SK-N-SH treated with all-trans-retinoic acid at 6 μM for 48 hours (cell line): ENCODE measurements around the gene CHFR.
A peak's percentile ranks its signal among the peaks of the same experiment; 100 is the strongest.
"Not testable (repeated sequence)": the region's sequence is repeated elsewhere in the genome, so short reads cannot be mapped to it uniquely, and the experiment has no call there.

Experiments
- ATAC-seq: fragments of 200-7000 bp; cut with Tn5 transposase; 3 replicates; pipeline ENCODE4 v1.9.1; 2020; ENCODE audit warnings: mild to moderate bottlenecking, moderate library complexity
- ARNTL ChIP-seq: fragments of 450-650 bp; formaldehyde crosslinking; IDR thresholded peaks from 2 replicates; pipeline ENCODE4 v1.5.0; 2020; ENCODE audit warnings: low read depth, mild to moderate bottlenecking, moderate library complexity, borderline replicate concordance
- BACH2 ChIP-seq: fragments of 250-450 bp; sonication (Bioruptor Pico); IDR thresholded peaks from 2 replicates; pipeline ENCODE4 v1.9.0; 2021; ENCODE audit warnings: mild to moderate bottlenecking, borderline replicate concordance
- CREB5 ChIP-seq: fragments of 250-450 bp; sonication (Bioruptor Pico); IDR thresholded peaks from 2 replicates; pipeline ENCODE4 v1.5.1; 2020; ENCODE audit warnings: low read depth, mild to moderate bottlenecking, moderate library complexity
- CSRNP3 ChIP-seq: fragments of 250-450 bp; sonication (Bioruptor Pico); IDR thresholded peaks from 2 replicates; pipeline ENCODE4 v1.5.1; 2021; ENCODE audit warnings: mild to moderate bottlenecking, moderate library complexity
- GLIS3 ChIP-seq: fragments of 250-450 bp; sonication (Bioruptor Pico); IDR thresholded peaks from 2 replicates; pipeline ENCODE4 v1.5.0; 2020; ENCODE audit warnings: mild to moderate bottlenecking, moderate library complexity
- ISL1 ChIP-seq: fragments of 250-450 bp; sonication (Bioruptor Pico); IDR thresholded peaks from 2 replicates; pipeline ENCODE4 v2.1.2; 2022; ENCODE audit warnings: mild to moderate bottlenecking, moderate library complexity
- OSR1 ChIP-seq: fragments of 250-450 bp; sonication (Bioruptor Pico); IDR thresholded peaks from 2 replicates; pipeline ENCODE4 v1.8.0; 2022; ENCODE audit warnings: moderate library complexity, mild to moderate bottlenecking, inconsistent platforms
- PATZ1 ChIP-seq: fragments of 250-450 bp; sonication (Bioruptor Pico); IDR thresholded peaks from 2 replicates; pipeline ENCODE4 v1.8.0; 2020; ENCODE audit warnings: mild to moderate bottlenecking, moderate library complexity, borderline replicate concordance
- POU6F1 ChIP-seq: fragments of 250-450 bp; sonication (Bioruptor Pico); IDR thresholded peaks from 2 replicates; pipeline ENCODE4 v1.8.0; 2021; ENCODE audit warnings: low read depth, mild to moderate bottlenecking, moderate library complexity, borderline replicate concordance
- PPARA ChIP-seq: fragments of 250-450 bp; sonication (Bioruptor Pico); IDR thresholded peaks from 2 replicates; pipeline ENCODE4 v1.5.0; 2020; ENCODE audit warnings: mild to moderate bottlenecking, borderline replicate concordance
- RARB ChIP-seq: fragments of 250-450 bp; sonication (Bioruptor Pico); IDR thresholded peaks from 2 replicates; pipeline ENCODE4 v1.8.0; 2021; ENCODE audit warnings: mild to moderate bottlenecking, moderate library complexity
- SNAI2 ChIP-seq: fragments of 250-450 bp; sonication (Bioruptor Pico); IDR thresholded peaks from 2 replicates; pipeline ENCODE4 v1.5.0; 2020; ENCODE audit warnings: mild to moderate bottlenecking, moderate library complexity
- TCF4 ChIP-seq: fragments of 250-450 bp; sonication (Bioruptor Pico); IDR thresholded peaks from 2 replicates; pipeline ENCODE4 v1.8.0; 2021; ENCODE audit warnings: mild to moderate bottlenecking, moderate library complexity, borderline replicate concordance
- TOX ChIP-seq: fragments of 250-450 bp; sonication (Bioruptor Pico); IDR thresholded peaks from 2 replicates; pipeline ENCODE4 v1.8.0; 2021; ENCODE audit warnings: mild to moderate bottlenecking, moderate library complexity, borderline replicate concordance
- TSHZ2 ChIP-seq: fragments of 250-450 bp; sonication (Bioruptor Pico); IDR thresholded peaks from 2 replicates; pipeline ENCODE4 v1.5.0; 2020; ENCODE audit warnings: mild to moderate bottlenecking, moderate library complexity
- ZFP3 ChIP-seq: fragments of 250-450 bp; sonication (Bioruptor Pico); IDR thresholded peaks from 2 replicates; pipeline ENCODE4 v1.5.0; 2020; ENCODE audit warnings: mild to moderate bottlenecking, moderate library complexity
- ZFP30 ChIP-seq: fragments of 450-650 bp; formaldehyde crosslinking; IDR thresholded peaks from 2 replicates; pipeline ENCODE4 v1.5.0; 2022; ENCODE audit warnings: mild to moderate bottlenecking, moderate library complexity
- ZNF565 ChIP-seq: fragments of 450-650 bp; formaldehyde crosslinking; conservative IDR thresholded peaks from 2 replicates; pipeline ENCODE4 v1.5.0; 2020; ENCODE audit warnings: low read depth, mild to moderate bottlenecking, moderate library complexity
- ZNF70 ChIP-seq: fragments of 450-650 bp; formaldehyde crosslinking; IDR thresholded peaks from 2 replicates; pipeline ENCODE4 v1.5.0; 2020; ENCODE audit warnings: mild to moderate bottlenecking, moderate library complexity
- ZNF8 ChIP-seq: fragments of 450-650 bp; formaldehyde crosslinking; IDR thresholded peaks from 2 replicates; pipeline ENCODE4 v1.5.0; 2020; ENCODE audit warnings: mild to moderate bottlenecking, moderate library complexity

Gene CHFR

GRCh38 chr12:132886529-132887477, 602 bp downstream of the CHFR start:
- TF ChIP-seq RARB (CRISPR knock-in tag) (no peak), ZNF8 (CRISPR knock-in tag) (no peak; the same call in 1 of the 2 replicates), GLIS3 (CRISPR knock-in tag) (no peak), ISL1 (CRISPR knock-in tag) (no peak), CREB5 (CRISPR knock-in tag) (no peak), TOX (CRISPR knock-in tag) (no peak), POU6F1 (CRISPR knock-in tag) (no peak), PPARA (CRISPR knock-in tag) (no peak), ZFP3 (CRISPR knock-in tag) (no peak), TSHZ2 (CRISPR knock-in tag) (no peak), ZNF565 (CRISPR knock-in tag) (no peak), ZNF70 (CRISPR knock-in tag) (no peak), SNAI2 (CRISPR knock-in tag) (no peak), OSR1 (no peak), ZFP30 (no peak), BACH2 (CRISPR knock-in tag) (no peak), ARNTL (CRISPR knock-in tag) (no peak), CSRNP3 (CRISPR knock-in tag) (no peak), PATZ1 (CRISPR knock-in tag) (no peak)
- ATAC-seq, result peak; percentile 4; the same call in 2 of the 3 replicates

- ATAC-seq, result no peak
- TF ChIP-seq ZFP3 (CRISPR knock-in tag) (no peak), PATZ1 (CRISPR knock-in tag) (no peak), TCF4 (CRISPR knock-in tag) (no peak), RARB (CRISPR knock-in tag) (no peak)
Measured at GRCh38 chr12:132881818-132882217, 5.6 kb downstream of the CHFR start.

- ATAC-seq, result not testable (repeated sequence)
Measured at GRCh38 chr12:132874620-132875019, 12.8 kb downstream of the CHFR start.
